ENCODE measurements around the gene ZNF280A.

The ZNF280A gene

DNA sequence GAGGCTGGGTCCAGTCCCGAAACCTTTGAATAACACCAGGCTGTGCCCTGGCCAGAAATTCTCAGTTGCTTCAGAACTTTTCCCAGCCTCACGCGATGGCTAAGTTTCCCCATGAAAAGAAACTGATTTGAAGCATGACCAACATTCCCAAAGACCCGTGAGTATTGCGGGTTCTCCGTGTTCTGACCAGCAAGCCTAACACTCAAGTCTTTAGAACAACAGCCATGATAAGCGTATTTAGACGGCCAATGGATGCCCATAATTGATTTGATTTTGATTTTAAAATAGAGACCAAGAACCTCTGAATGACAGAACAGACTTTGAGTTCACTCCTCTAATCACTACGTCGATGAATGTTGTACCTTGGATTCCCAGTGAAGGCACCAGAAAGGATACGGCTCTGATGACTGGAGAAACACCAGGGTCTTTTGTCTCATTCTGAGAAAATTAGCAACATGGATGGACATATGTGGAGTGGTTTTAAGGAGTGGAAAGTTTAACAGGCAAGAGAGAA is 55.5 kb downstream of the ZNF280A start:
- TF ChIP-seq, protein P1, sequence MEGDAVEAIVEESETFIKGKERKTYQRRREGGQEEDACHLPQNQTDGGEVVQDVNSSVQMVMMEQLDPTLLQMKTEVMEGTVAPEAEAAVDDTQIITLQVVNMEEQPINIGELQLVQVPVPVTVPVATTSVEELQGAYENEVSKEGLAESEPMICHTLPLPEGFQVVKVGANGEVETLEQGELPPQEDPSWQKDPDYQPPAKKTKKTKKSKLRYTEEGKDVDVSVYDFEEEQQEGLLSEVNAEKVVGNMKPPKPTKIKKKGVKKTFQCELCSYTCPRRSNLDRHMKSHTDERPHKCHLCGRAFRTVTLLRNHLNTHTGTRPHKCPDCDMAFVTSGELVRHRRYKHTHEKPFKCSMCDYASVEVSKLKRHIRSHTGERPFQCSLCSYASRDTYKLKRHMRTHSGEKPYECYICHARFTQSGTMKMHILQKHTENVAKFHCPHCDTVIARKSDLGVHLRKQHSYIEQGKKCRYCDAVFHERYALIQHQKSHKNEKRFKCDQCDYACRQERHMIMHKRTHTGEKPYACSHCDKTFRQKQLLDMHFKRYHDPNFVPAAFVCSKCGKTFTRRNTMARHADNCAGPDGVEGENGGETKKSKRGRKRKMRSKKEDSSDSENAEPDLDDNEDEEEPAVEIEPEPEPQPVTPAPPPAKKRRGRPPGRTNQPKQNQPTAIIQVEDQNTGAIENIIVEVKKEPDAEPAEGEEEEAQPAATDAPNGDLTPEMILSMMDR (IDR thresholded peaks at IDR 0.05; ENCODE audit: low read depth, low read length): no peak
- no peak for DNase-seq (ENCODE audit: extremely low read depth, low read depth)

- TF ChIP-seq, protein P1 (IDR thresholded peaks at IDR 0.05; ENCODE audit: low read depth, low read length): peak; percentile 57
- DNase-seq (ENCODE audit: extremely low read depth, low read depth): peak; percentile 20
Measured at GRCh38 chr22:22463855-22464540, 56.1 kb downstream of the ZNF280A start.
